ENCODE results near the gene YIF1A.
"Not testable (repeated sequence)": the region's sequence is repeated elsewhere in the genome, so short reads cannot be mapped to it uniquely, and the experiment has no call there.

The YIF1A gene

GRCh38 chr11:66311965-66312548 lies 23.1 kb upstream of the YIF1A start:
- peak; percentile 99 for DNase-seq (ENCODE audit: low spot score)

DNA sequence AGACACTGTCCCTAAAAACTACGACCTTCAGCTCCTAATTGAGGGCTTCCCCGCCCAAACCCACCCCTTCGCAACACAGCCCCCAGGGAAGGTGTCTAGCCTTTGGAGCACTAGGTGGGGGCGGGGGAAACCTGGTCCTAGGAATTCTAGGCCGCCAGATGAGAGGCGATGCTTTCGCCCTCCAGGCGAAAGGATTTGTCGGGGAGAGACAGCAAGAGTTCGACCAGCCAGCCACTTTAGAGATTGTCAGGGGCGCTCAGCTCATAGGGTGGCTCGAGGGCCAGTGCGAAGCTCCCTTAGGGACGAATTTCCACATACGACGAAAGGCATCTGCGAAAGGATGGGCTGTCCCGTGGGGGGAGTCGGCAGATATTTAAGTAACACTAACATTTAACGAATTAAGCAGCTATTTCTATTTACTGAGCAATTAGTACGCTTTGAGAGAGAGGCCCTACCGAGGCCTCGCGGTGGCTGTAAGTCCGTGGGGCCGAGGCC lies 22.6 kb upstream of the YIF1A start:
- DNase-seq (ENCODE audit: low spot score), result no peak

GRCh38 chr11:66310803-66311440 lies 22.0 kb upstream of the YIF1A start:
- not testable (repeated sequence) for DNase-seq (ENCODE audit: low spot score)

GRCh38 chr11:66310324-66310723 lies 21.4 kb upstream of the YIF1A start:
- no peak for DNase-seq (ENCODE audit: low spot score)

GRCh38 chr11:66309475-66309874 lies 20.5 kb upstream of the YIF1A start:
- DNase-seq (ENCODE audit: low spot score), result no peak

GRCh38 chr11:66302656-66303055 lies 13.7 kb upstream of the YIF1A start:
- DNase-seq (ENCODE audit: low spot score), result no peak

DNA sequence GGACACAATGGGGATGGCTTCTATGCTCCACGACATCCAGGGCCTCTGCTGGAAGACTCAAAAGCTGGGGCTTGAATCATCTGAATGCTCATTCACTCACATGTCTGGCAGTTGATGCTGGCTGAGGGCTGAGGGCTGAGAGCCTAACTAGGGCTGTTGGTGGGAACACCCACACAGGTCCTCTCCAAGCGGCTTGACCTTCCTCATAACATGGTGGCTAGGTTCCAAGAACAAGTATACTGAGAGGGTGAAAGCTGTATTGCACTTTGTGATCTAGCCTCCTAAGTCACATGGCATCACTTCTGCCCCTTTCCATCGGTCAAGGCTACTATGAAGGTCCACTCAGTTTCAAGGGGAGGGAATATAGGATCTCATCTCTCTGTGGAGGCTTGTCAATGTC lies 10.2 kb upstream of the YIF1A start:
- DNase-seq (ENCODE audit: low spot score), result no peak

DNA sequence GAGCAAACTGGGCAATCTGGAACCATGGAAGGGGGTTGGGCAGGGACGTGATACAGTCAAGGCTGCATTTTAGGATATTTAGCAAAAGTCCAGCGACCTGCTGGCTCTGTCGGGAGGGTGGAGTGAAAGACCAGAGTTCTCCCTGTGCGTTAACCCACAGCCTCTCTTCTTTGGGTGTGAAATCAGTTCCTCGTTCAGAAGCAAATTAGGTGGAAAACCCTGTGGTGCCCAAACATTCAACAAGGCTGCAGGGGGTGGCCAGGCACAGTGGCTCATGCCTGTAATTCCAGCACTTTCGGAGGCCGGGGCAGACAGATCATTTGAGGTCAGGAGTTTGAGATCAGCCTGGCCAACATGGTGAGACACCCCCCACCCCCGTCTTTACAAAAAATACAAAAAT lies 8.7 kb upstream of the YIF1A start:
- DNase-seq (ENCODE audit: low spot score), result no peak

DNA sequence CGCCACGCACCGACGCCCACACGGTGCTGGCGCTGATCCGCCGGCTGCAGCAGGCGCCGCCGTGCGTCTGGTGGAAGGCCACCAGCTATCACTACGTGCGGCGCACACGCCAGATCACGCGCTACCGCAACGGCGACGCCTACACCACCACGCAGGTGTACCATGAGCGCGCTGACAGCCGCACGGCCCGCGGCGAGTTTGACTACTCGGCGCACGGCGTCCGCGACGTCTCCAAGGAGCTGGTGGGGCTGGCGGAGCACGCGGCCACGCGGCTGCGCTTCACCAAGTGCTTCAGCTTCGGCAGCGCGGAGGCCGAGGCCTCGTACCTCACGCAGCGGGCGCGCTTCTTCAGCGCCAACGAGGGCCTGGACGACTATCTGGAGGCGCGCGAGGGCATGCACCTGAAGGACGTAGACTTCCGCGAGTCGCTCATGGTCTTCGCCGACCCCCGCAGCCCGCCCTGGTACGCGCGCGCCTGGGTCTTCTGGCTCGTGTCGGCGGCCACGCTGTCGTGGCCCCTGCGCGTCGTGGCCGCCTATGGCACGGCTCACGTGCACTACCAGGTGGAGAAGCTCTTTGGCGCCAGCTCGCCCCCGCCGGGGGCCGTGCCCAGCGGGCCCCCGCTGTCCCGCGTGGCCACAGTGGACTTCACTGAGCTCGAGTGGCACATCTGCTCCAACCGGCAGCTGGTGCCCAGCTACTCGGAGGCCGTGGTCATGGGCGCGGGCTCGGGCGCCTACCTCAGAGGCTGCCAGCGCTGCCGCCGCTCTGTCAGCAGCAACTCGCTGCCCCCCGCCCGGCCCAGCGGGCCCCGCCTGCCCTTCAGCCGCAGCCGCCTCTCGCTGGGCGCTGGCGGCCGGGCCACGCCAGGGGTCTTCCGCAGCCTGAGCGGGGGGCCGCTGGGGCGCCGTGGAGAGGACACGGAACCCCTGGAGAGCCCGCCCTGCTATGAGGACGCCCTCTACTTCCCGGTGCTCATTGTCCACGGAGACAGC lies 6.0 kb upstream of the YIF1A start:
- no peak for DNase-seq (ENCODE audit: low spot score)

DNA sequence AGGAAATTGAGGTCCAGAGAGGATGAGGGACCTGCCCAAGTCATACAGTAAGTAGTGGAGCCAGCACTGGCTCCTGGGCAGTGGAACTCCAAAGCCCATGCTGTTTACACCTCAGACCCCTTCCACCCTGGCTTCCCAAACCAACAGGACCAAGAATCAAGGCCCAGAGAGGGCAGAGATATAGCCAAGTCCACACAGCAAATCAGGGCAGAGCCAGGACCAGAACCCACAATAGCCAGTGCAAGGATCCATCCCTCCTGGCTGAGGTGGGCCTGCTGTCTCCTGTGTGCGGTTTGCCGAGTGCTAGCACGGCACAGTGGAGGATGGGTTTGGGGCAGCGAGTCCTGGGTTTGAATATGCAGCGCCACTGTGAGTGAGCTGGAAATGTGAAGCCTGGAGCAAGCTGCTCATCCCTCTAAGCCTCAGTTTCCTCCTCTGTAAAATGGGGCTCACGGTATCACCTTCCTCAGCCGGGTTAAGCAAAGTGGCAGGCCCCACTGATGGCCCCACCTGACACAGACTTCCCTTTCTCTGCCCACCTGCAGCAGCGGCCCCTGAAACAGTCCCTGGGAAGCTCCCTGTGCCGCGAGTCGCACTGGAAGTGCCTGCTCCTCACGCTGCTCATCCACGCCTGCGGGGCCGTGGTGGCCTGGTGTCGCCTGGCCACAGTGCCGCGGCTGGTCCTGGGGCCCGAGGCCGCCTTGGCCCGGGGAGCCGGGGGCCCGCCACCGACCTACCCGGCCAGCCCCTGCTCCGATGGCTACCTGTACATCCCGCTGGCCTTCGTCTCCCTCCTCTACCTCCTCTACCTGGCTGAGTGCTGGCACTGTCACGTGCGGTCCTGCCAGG lies 5.1 kb upstream of the YIF1A start:
- no peak for DNase-seq (ENCODE audit: low spot score)

DNA sequence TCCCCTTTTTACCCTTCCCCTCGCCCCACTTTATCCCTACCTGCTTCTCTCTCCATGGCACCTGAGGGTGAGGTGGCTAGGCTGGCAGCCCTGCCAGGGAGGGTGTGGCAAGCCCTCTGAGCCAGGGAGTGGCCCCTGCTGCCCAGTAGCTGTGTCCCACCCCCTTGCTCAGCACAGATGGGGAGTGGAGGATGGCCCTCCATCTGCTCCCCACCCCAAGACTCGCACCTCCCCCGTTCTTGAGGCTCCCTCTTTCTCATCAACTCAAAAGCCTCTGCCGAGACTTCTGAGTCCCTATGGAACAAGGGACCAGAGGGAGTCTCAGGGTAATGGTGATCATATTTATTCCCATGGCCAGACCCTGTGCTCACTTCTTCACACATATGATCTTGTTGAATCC lies 4.4 kb upstream of the YIF1A start:
- no peak for DNase-seq (ENCODE audit: low spot score)

DNA sequence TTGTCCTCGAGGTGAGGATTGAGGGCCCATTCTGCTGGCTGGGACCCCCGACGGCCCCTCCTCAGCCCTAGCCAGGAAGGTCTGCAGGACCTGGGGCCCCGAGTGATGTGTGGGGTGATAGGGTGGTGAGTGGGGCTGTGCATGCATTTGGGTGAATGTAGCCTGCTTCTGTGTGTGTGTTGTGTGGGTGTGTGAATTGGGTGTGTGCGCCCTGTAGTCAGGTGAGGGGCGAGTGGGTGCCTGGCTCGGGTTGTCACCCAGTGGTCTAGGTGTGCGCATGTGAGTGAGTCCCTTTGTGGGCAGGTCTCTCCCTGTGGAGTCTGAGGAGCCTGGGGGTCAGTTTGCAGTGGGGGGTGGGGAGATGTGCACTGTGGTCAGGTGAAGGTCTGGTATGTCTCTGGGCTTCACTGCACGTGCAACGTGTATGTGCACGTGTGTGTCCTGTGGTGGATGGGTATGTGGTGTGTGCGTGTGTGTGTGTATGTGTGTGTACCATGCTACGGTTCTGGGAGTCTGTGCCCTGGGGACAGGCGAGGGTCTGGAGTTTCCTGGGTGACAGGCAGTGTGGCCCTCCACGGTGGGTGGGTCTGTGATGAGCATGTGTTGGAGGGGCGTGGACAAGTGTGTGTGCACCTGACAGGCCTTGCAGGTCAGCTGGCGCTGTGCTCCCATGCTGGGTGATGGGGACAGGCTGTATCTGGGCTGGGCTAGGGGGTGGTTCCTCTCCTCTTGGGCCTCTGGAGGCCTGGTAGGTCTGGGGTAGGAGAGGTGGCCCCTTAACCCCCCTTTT lies 3.8 kb upstream of the YIF1A start:
- no peak for DNase-seq (ENCODE audit: low spot score)

- DNase-seq (ENCODE audit: low spot score), result no peak
Observed at GRCh38 chr11:66291706-66292542, 3.0 kb upstream of the YIF1A start, which contains the start of gene TMEM151A. Gene TMEM151A (plus strand): TSS chr11:66291894. CDS start chr11:66292014, 120 bp downstream.

DNA sequence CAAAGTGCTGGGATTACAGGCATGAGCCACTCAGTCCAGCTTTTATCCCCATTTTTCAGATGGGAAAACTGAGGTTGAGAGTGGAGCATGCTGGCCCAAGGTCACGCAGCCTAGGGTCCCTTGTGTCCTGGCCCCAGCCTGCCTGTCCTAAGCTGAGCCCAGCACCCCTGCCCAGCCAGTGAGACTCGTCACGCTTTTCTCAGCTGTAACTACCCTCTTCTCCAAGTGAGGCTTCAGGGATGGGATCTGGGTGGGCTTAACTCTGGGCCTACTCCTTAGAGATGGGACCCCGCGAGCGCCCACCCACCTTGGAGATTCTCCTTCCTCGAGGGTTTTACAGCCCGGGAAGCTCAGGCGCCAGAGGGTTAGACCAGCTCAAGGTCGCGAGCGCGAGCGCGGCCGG lies 2.4 kb upstream of the YIF1A start:
- no peak for DNase-seq (ENCODE audit: low spot score)

DNA sequence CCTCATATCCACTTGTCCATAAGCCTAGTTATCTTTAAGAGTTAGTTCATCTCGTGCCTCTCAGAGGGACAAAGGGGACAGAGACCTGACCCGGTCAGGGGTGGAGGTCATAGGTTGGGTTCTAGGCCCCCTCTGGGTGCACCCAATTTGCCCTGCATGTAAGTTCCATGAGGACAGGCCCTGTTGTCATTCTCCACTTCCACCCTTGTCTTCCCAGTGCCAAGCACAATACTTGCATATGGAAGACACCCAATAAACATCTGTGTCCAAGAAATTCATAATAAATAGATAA lies 1.3 kb upstream of the YIF1A start:
- DNase-seq (ENCODE audit: low spot score), result no peak

- peak; percentile 76 for DNase-seq (ENCODE audit: low spot score)
Observed at GRCh38 chr11:66289548-66290329, 796 bp upstream of the YIF1A start.

DNA sequence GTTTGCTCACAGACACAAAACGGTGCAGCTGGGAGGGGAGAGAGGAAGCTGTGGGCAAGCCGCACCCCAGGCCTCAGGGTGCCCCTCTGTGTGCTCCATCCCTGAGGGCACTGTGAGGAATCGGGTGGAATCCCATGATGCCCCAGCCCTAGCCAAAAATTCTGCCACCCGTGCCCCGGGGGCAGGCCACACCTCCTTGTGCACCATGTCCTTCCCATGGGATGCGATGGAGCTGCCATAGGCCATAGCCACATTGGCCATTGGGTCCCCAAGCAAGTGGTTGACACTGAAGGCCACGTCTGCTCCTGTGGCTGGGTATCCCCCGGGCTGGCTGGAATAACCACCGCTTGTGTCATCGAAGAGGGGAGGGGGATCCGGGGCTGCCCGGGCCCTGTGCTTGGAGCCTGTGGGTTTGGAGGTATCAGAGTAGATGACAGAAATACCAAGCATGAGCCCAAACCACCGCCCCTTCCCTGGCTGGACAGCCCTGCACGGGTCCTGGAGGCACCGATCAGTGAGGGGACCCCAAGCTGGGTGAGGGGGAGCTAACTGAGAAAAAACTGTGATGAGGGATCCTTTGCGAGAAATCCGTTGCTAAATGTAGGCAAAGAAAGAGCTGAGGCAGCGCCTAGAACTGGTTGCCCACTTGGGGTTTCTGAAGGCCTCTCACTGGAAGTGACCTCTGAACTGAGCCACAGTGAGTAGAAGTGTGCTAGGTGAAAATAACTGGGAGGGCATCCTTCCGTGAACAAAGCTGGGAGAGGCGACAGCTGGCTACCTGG lies 863 bp downstream of the YIF1A start:
- DNase-seq (ENCODE audit: low spot score), result no peak

GRCh38 chr11:66287211-66287888 lies 1.6 kb downstream of the YIF1A start:
- no peak for DNase-seq (ENCODE audit: low spot score)
